HEK293T (cell line): Measurements from ENCODE around the gene CTIF.

Experiments
- CTCF ChIA-PET: fragments of 350-600 bp; formaldehyde crosslinking; extraction: SDS; loops from one replicate; lab custom pipeline; 2021; ENCODE audit warnings: antibody characterized with exemption, inconsistent platforms; lab: Yijun Ruan, JAX
- POLR2A ChIA-PET: fragments of 350-600 bp; formaldehyde crosslinking; extraction: SDS; loops from one replicate; lab custom pipeline; 2020; ENCODE audit warnings: antibody characterized with exemption, inconsistent platforms; lab: Yijun Ruan, JAX
- DNase-seq: peaks from one replicate; pipeline ENCODE4 v3.0.0; 2012; ENCODE audit warnings: mixed read lengths; ENCODE audit errors: extremely low spot score
- ARNT ChIP-seq: fragments of 450-650 bp; IDR thresholded peaks from 2 replicates; pipeline ENCODE4 v1.6.1; 2017; ENCODE audit warnings: mild to moderate bottlenecking
- BHLHE40 ChIP-seq: fragments of 450-650 bp; IDR thresholded peaks from 2 replicates; pipeline ENCODE4 v1.6.1; 2016; ENCODE audit warnings: mild to moderate bottlenecking, moderate library complexity, borderline replicate concordance
- CTBP1 ChIP-seq: fragments of 450-650 bp; IDR thresholded peaks from 2 replicates; pipeline ENCODE4 v1.6.1; 2016; ENCODE audit warnings: borderline replicate concordance
- ELF4 ChIP-seq: fragments of 450-650 bp; IDR thresholded peaks from 2 replicates; pipeline ENCODE4 v1.6.1; 2017; ENCODE audit warnings: antibody characterized with exemption
- FOXA1 ChIP-seq: fragments of 450-650 bp; IDR thresholded peaks from 2 replicates; pipeline ENCODE4 v1.6.1; 2016; ENCODE audit warnings: mild to moderate bottlenecking
- FOXK2 ChIP-seq: fragments of 450-650 bp; IDR thresholded peaks from 2 replicates; pipeline ENCODE4 v1.6.1; 2016; ENCODE audit warnings: mild to moderate bottlenecking
- FOXM1 ChIP-seq: fragments of 450-650 bp; IDR thresholded peaks from 2 replicates; pipeline ENCODE4 v1.6.1; 2017; ENCODE audit warnings: mild to moderate bottlenecking, borderline replicate concordance
- HDGF ChIP-seq: fragments of 450-650 bp; IDR thresholded peaks from 2 replicates; pipeline ENCODE4 v1.6.1; 2017; ENCODE audit warnings: antibody characterized with exemption, borderline replicate concordance
- L3MBTL2 ChIP-seq: fragments of 450-650 bp; conservative IDR thresholded peaks from 2 replicates; pipeline ENCODE4 v1.6.1; 2016; ENCODE audit warnings: mild to moderate bottlenecking
- LEF1 ChIP-seq: fragments of 450-650 bp; IDR thresholded peaks from 2 replicates; pipeline ENCODE4 v1.6.1; 2017; ENCODE audit warnings: mild to moderate bottlenecking, borderline replicate concordance
- NFRKB ChIP-seq: fragments of 450-650 bp; IDR thresholded peaks from 2 replicates; pipeline ENCODE4 v1.6.1; 2016; ENCODE audit warnings: mild to moderate bottlenecking, moderate library complexity
- PKNOX1 ChIP-seq: fragments of 450-650 bp; IDR thresholded peaks from 2 replicates; pipeline ENCODE4 v1.6.1; 2016
- SP1 ChIP-seq: fragments of 450-650 bp; IDR thresholded peaks from 2 replicates; pipeline ENCODE4 v1.6.1; 2017
- SUZ12 ChIP-seq: fragments of 450-650 bp; IDR thresholded peaks from 2 replicates; pipeline ENCODE4 v1.6.1; 2016; ENCODE audit warnings: mild to moderate bottlenecking
- TARDBP ChIP-seq: fragments of 450-650 bp; IDR thresholded peaks from 2 replicates; pipeline ENCODE4 v1.6.1; 2016
- ZNF384 ChIP-seq: fragments of 450-650 bp; IDR thresholded peaks from 2 replicates; pipeline ENCODE4 v1.6.1; 2016

Gene CTIF

GRCh38 chr18:48882379-48882778 is 343.5 kb downstream of the CTIF start:
- ChIA-PET CTCF (no interaction called here), POLR2A (no interaction called here)

GRCh38 chr18:48884306-48884705 is 345.5 kb downstream of the CTIF start:
- ChIA-PET CTCF (no interaction called here), POLR2A (no interaction called here)
- no peak for TF ChIP-seq FOXK2
- TF ChIP-seq HDGF = no peak
- no peak for TF ChIP-seq FOXA1
- no peak for TF ChIP-seq FOXM1
- TF ChIP-seq SP1 = no peak
- no peak for DNase-seq

More at GRCh38 chr18:48882379-48882778, 343.5 kb downstream of the CTIF start:
- TF ChIP-seq NFRKB (no peak), HDGF (no peak), ZNF384 (no peak), TARDBP (no peak), FOXA1 (no peak), ARNT (no peak), SP1 (no peak), CTBP1 (no peak), BHLHE40 (no peak), ELF4 (no peak), LEF1 (no peak), SUZ12 (no peak), PKNOX1 (no peak), FOXK2 (no peak), L3MBTL2 (no peak), FOXM1 (no peak)
- no peak for DNase-seq

DNA sequence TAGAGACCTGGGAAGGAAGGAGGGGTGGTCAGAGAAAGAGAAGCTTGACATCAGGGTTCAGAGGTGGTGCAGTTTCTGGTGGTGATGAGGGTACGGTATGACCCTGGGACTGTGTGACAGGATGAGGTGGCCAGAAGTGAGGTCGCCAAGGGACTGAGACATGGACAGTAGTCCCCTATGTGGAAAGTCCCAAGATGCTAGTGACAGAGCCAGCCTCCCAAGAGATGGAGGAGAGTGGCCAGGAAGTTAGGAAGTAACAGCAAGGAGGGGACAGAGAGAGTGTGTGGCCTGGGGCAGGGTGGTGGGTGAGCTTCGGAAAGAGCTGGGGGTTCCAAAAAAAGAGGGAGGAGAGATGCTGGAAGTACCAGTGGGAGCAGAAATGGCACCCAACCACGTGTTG is 345.9 kb downstream of the CTIF start:
- ChIA-PET CTCF (no interaction called here), POLR2A (no interaction called here)
- TF ChIP-seq HDGF (no peak), CTBP1 (no peak), NFRKB (no peak), SUZ12 (no peak), PKNOX1 (no peak), FOXK2 (no peak), L3MBTL2 (no peak), BHLHE40 (no peak), TARDBP (no peak), LEF1 (no peak), ZNF384 (no peak), ARNT (no peak), FOXM1 (no peak), ELF4 (no peak), SP1 (no peak), FOXA1 (no peak)
- DNase-seq = no peak

- POLR2A ChIA-PET = no interaction called here
- no peak for DNase-seq
- TF ChIP-seq HDGF = no peak
- no peak for TF ChIP-seq TARDBP
- no peak for TF ChIP-seq PKNOX1
- CTCF ChIA-PET = no interaction called here
These were observed 346.6 kb downstream of the CTIF start for GRCh38 chr18:48885266-48885923.

- no peak for TF ChIP-seq ARNT
- TF ChIP-seq SP1 = no peak
- no peak for TF ChIP-seq ZNF384
- TF ChIP-seq ELF4 = no peak
- TF ChIP-seq PKNOX1 = no peak
- TF ChIP-seq BHLHE40 = no peak
- no peak for TF ChIP-seq HDGF
- no peak for TF ChIP-seq LEF1
- no peak for TF ChIP-seq FOXK2
- TF ChIP-seq FOXM1 = no peak
- TF ChIP-seq NFRKB = no peak
- TF ChIP-seq FOXA1 = no peak
- no peak for TF ChIP-seq L3MBTL2
- no peak for TF ChIP-seq SUZ12
- TF ChIP-seq TARDBP = no peak
- no peak for TF ChIP-seq CTBP1
- CTCF ChIA-PET = no interaction called here
- DNase-seq = no peak
- POLR2A ChIA-PET = no interaction called here
These were observed 347.1 kb downstream of the CTIF start for GRCh38 chr18:48885924-48886400.
